HepG2 (cell line): ENCODE measurements around the gene FGGY. TPM values are rescaled to one million over a fixed set of nuclear protein-coding genes. Genes with fewer than 3 reads are reported as not detected.

Experiments
- ETV6 ChIP-seq: sonication (generic); formaldehyde crosslinking; conservative IDR thresholded peaks from 2 replicates; pipeline ENCODE4 v1.4.0; 2020; ENCODE audit warnings: missing genetic modification reagents
- FOSL1 ChIP-seq: sonication (generic); formaldehyde crosslinking; IDR thresholded peaks from 2 replicates; pipeline ENCODE4 v1.9.0; 2021; ENCODE audit warnings: missing genetic modification reagents, borderline replicate concordance
- GRHL1 ChIP-seq: sonication (generic); formaldehyde crosslinking; conservative IDR thresholded peaks from 2 replicates; pipeline ENCODE4 v1.8.0; 2022; ENCODE audit warnings: missing genetic modification reagents
- HIC2 ChIP-seq: sonication (generic); formaldehyde crosslinking; IDR thresholded peaks from 2 replicates; pipeline ENCODE4 v1.9.0; 2022; ENCODE audit warnings: low read depth, missing genetic modification reagents
- HNF1B ChIP-seq: sonication (generic); formaldehyde crosslinking; IDR thresholded peaks from 2 replicates; pipeline ENCODE4 v1.5.1; 2020; ENCODE audit warnings: mild to moderate bottlenecking, moderate library complexity, missing genetic modification reagents
- HOMEZ ChIP-seq: IDR thresholded peaks from 2 replicates; pipeline ENCODE4 v1.6.1; 2016; ENCODE audit warnings: low read depth
- NFKBIZ ChIP-seq: IDR thresholded peaks from 2 replicates; pipeline ENCODE4 v1.6.1; 2018; ENCODE audit warnings: missing genetic modification reagents, missing compliant biosample characterization
- RARG ChIP-seq: sonication (generic); formaldehyde crosslinking; IDR thresholded peaks from 2 replicates; pipeline ENCODE4 v1.4.0; 2020; ENCODE audit warnings: low read depth, mild to moderate bottlenecking, missing genetic modification reagents
- RXRA ChIP-seq: sonication (generic); formaldehyde crosslinking; IDR thresholded peaks from 2 replicates; pipeline ENCODE4 v1.5.1; 2020; ENCODE audit warnings: missing genetic modification reagents
- SNRNP70 ChIP-seq: fragments of 200-400 bp; formaldehyde crosslinking; IDR thresholded peaks from 2 replicates; pipeline ENCODE4 v1.6.1; 2017; ENCODE audit warnings: mild to moderate bottlenecking, low read depth, low read length, moderate library complexity
- U2AF1 ChIP-seq: fragments of 200-400 bp; formaldehyde crosslinking; optimal IDR thresholded peaks from 2 replicates; pipeline ENCODE3; 2017; ENCODE audit warnings: mild to moderate bottlenecking, low read depth, low read length
- ZNF10 ChIP-seq: sonication (generic); formaldehyde crosslinking; IDR thresholded peaks from 2 replicates; pipeline ENCODE4 v1.4.0; 2020; ENCODE audit warnings: mild to moderate bottlenecking, low read depth, missing genetic modification reagents, borderline replicate concordance
- ZNF205 ChIP-seq: IDR thresholded peaks from 2 replicates; pipeline ENCODE4 v1.6.1; 2018; ENCODE audit warnings: missing biosample characterization, missing genetic modification reagents
- ZNF34 ChIP-seq: sonication (generic); formaldehyde crosslinking; IDR thresholded peaks from 2 replicates; pipeline ENCODE4 v1.4.0; 2020; ENCODE audit warnings: mild to moderate bottlenecking, missing genetic modification reagents, borderline replicate concordance
- ZNF484 ChIP-seq: sonication (generic); formaldehyde crosslinking; IDR thresholded peaks from 2 replicates; pipeline ENCODE4 v1.5.1; 2020; ENCODE audit warnings: mild to moderate bottlenecking, low read depth, missing genetic modification reagents, borderline replicate concordance
- ZNF512B ChIP-seq: sonication (generic); formaldehyde crosslinking; IDR thresholded peaks from 2 replicates; pipeline ENCODE4 v1.5.1; 2020; ENCODE audit warnings: missing genetic modification reagents, mild to moderate bottlenecking, borderline replicate concordance
- ZNF564 ChIP-seq: sonication (generic); formaldehyde crosslinking; IDR thresholded peaks from 2 replicates; pipeline ENCODE4 v1.8.1; 2023; ENCODE audit warnings: mild to moderate bottlenecking, missing genetic modification reagents
- ZNF569 ChIP-seq: sonication (generic); formaldehyde crosslinking; IDR thresholded peaks from 2 replicates; pipeline ENCODE4 v1.5.0; 2020; ENCODE audit warnings: mild to moderate bottlenecking, missing genetic modification reagents, moderate library complexity, borderline replicate concordance
- ZNF747 ChIP-seq: sonication (generic); formaldehyde crosslinking; IDR thresholded peaks from 2 replicates; pipeline ENCODE4 v1.8.1; 2023; ENCODE audit warnings: missing genetic modification reagents, mild to moderate bottlenecking, borderline replicate concordance
- polyA plus RNA-seq, 8 experiments: library from polyadenylated mRNA; depleted of rRNA in 3 of 8; stranded (reverse) in 7 of 8; unstranded in 1 of 8; fragments of >200 nt; fragmentation: Illumina TruSeq in 4 of 8; extraction: Trizol in 4 of 8; gene quantifications; 2 replicates each; pipeline versions ENCODE4 v1.2.1 to v1.2.3, GENCODE V29; 2011 to 2016; ENCODE audit warnings: low read depth in 4 of 8, missing spikeins in 1 of 8, mixed read lengths in 1 of 8; ENCODE audit not compliant: insufficient read depth in 1 of 8
- total RNA-seq, 5 experiments: library from RNA; depleted of rRNA; stranded (reverse); fragments of >200 nt; fragmentation: Illumina TruSeq; extraction: Trizol; gene quantifications; 2 replicates each; pipeline ENCODE4 v1.2.3, GENCODE V29; 2016; ENCODE audit warnings: low read depth in 1 of 5

Gene FGGY
- total and polyA plus RNA-seq, 2 of the 13 experiments (the other 11 are each of a cell fraction or from before 2014, with no cell fraction given), result 15.7 to 27.5 TPM

- no peak for TF ChIP-seq ZNF484 (CRISPR knock-in tag)
- no peak; the same call in 1 of the 2 replicates for TF ChIP-seq FOSL1 (CRISPR knock-in tag)
- TF ChIP-seq ZNF569 (CRISPR knock-in tag), result no peak
- TF ChIP-seq ZNF205 (CRISPR knock-in tag), result peak; percentile 93
- TF ChIP-seq HOMEZ (CRISPR knock-in tag), result peak; percentile 80; the same call in 1 of the 2 replicates
- TF ChIP-seq ZNF564, result no peak
- TF ChIP-seq ETV6 (CRISPR knock-in tag), result no peak; the same call in 1 of the 2 replicates
- TF ChIP-seq HNF1B (CRISPR knock-in tag), result peak; percentile 96
- TF ChIP-seq ZNF10 (CRISPR knock-in tag), result no peak
- 0 out of 2 replicates have a peak, but pooled peaks have one; percentile 79 for TF ChIP-seq ZNF34 (CRISPR knock-in tag)
- TF ChIP-seq RARG (CRISPR knock-in tag), result no peak
- no peak for TF ChIP-seq U2AF1
- peak; percentile 63; the same call in 1 of the 2 replicates for TF ChIP-seq ZNF747 (CRISPR knock-in tag)
- peak; percentile 98 for TF ChIP-seq RXRA (CRISPR knock-in tag)
- peak; percentile 52; the same call in 1 of the 2 replicates for TF ChIP-seq HIC2 (CRISPR knock-in tag)
- no peak for TF ChIP-seq GRHL1
- TF ChIP-seq SNRNP70, result no peak
- no peak for TF ChIP-seq ZNF512B (CRISPR knock-in tag)
- TF ChIP-seq NFKBIZ (CRISPR knock-in tag), result peak; percentile 92
Observed at GRCh38 chr1:59556802-59557548, 260.1 kb downstream of the FGGY start (continued).
